NB4 (cell line): Measurements from ENCODE around the gene GET3.
A peak's percentile ranks its signal among the peaks of the same experiment; 100 is the strongest.
"Not testable (repeated sequence)": the region's sequence is repeated elsewhere in the genome, so short reads cannot be mapped to it uniquely, and the experiment has no call there.

Source experiments
- DNase-seq: peaks from one replicate; pipeline ENCODE4 v3.0.0; 2010; ENCODE audit warnings: low read depth
- H3K4me3 ChIP-seq: one replicate; pipeline ENCODE4 v1.5.1; 2011; ENCODE audit warnings: mild to moderate bottlenecking, low read depth, low read length, moderate library complexity
- CTCF ChIP-seq: IDR thresholded peaks from one replicate; pipeline ENCODE4 v1.5.1; 2012; ENCODE audit warnings: low read depth, low read length
- MAX ChIP-seq: IDR thresholded peaks from 2 replicates; pipeline ENCODE4 v1.6.1; 2011; ENCODE audit warnings: low read depth, low read length
- MYC ChIP-seq: IDR thresholded peaks from 2 replicates; pipeline ENCODE4 v1.6.1; 2011; ENCODE audit warnings: low read depth, low read length
- POLR2A ChIP-seq: IDR thresholded peaks from 2 replicates; pipeline ENCODE4 v1.6.1; 2011; ENCODE audit warnings: mild to moderate bottlenecking; ENCODE audit not compliant: insufficient read length; ENCODE audit errors: extremely low read depth

GET3 gene

DNA sequence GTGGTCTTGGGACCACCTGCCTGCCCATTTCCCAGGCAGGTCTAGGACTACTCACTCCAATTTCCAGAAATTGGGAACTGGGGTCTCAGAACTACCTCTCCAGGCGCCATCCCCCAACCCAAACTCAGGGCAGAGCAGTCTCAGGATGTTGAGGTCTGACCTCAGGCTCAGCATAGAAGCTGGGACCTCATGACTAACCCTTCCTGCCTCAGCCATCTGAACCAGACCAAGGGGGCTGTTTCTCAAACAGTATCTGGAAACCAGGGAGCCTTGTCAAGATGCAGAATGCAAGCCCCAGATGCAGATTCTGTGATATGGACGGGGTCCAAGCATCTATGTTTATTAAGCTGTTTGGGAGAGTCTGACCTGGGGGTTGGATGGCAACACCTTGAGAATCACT is 42.2 kb upstream of the GET3 start:
- peak overlapping the region; percentile 81 for H3K4me3 ChIP-seq
- peak; percentile 42 for DNase-seq

DNA sequence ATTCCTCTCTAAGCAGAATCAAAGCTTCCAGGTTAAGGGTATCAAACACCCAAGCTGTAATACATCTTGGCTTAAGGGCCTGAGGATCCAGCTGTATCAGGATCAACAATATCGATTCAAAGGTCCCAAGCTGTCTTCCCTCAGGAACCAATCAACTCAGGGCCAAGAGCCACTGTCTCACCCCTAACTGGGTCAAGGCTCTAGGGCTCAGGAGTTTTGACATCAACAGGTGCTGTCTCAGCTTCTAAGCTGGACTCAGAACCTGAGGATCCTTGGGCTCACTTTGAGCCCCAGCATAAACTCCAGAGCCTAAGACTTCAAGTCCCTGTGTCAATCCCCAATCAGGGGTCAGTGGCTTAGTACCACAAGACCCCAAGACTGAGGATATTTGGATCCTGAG is 41.8 kb upstream of the GET3 start:
- no peak for DNase-seq
- H3K4me3 ChIP-seq = peak overlapping the region; percentile 81
- TF ChIP-seq MYC (no peak), CTCF (no peak), POLR2A (no peak), MAX (no peak)

More for the DNA sequence above, 42.2 kb upstream of the GET3 start:
- TF ChIP-seq MAX = no peak
- no peak for TF ChIP-seq POLR2A
- TF ChIP-seq CTCF = no peak
- no peak for TF ChIP-seq MYC

DNA sequence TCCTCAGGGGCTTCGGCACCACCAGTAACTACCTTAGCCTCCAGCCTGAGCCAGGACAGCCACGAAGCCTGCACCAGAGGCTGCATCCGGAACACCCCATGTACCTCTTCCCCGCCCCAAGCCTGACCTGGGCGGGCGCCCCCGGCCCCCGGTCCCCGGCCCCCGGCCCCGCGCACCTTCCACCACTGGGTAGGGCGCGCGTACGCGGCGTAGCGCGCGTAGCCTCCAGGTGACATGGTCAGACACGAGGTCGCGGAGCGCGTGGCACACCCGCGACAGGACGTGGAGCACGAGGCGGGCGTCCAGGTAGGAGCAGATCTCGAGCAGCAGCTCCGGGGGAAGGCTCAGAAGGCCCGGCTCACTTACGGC is 41.3 kb upstream of the GET3 start:
- DNase-seq = no peak
- TF ChIP-seq MYC = no peak
- TF ChIP-seq CTCF = no peak
- no peak for TF ChIP-seq POLR2A
- no peak for TF ChIP-seq MAX
- H3K4me3 ChIP-seq = peak overlapping the region; percentile 81

DNA sequence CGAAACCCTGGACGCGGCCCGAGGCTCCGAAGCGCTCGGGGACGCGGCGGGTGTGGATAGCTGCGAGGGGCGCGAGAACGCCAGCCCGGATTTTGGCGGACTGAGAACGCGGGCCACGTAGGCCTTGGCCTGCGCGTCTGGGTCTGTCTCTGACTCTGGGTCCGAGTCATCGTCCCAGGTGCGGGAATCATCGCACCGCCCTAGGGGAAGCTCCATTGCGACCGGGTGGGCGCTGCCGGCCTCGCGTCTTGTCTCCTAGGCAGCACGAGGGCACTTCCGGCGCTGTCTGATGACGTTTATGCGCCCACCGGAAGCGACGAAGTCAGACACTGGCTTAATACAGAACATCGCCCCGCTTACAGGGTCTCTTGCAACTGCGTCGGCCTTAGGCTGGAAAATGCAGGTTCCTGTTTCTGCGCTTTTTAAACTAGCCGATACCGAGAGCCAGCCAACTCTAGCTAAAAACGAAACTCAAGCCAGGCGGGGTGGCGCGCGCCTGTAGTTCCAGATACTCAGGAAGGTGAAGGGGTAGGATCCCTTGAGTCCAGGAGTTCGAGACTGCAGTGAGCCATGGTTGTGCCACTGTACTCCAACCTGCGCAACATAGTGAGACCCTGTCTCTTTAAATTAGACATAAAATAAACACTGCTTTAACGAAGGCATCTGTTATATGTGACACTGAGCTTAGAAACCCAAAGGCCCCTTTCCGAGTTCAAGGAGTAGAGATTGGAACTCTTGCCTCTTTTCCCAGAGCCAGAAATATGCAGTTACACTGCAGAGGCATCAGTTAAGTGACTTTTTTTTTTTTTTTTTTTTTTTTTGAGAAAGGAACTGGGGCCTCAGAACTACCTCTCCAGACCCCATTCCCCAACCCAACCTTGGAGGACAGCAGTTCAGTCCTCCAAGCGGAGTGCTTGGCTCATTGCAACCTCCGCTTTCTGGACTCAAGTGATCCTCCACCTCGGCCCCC is 40.6 kb upstream of the GET3 start, which contains the start of gene FBXW9:
Gene FBXW9, minus strand, starts transcription at position 266 of the 970 bp plus-strand sequence. Its CDS starts 50 bp downstream, at position 216.
- DNase-seq = peak; percentile 97
- H3K4me3 ChIP-seq = peak within 1 kb of the TSS; percentile 81
- TF ChIP-seq MYC = peak; percentile 56; the same call in 1 of the 2 replicates
- TF ChIP-seq MAX = peak; percentile 80
- TF ChIP-seq POLR2A = peak; percentile 68
- TF ChIP-seq CTCF = no peak

DNA sequence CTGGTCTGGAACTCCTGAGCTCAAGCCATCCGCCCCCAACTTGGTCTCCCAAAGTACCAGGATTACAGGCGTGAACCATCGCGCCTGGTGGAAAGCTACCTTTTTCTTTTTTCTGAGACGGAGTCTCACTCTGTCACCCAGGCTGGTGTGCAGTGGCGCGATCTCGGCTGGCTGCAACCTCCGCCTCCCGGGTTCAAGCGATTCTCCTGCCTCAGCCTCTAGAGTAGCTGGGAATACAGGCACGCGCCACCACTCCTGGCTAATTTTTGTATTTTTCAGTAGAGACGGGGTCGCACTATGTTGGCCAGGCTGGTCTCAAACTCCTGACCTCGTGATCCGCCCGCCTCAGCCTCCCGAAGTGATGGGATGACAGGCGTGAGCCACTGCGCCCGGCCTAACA is 39.9 kb upstream of the GET3 start:
- DNase-seq = not testable (repeated sequence)
- peak overlapping the region; percentile 81 for H3K4me3 ChIP-seq

- DNase-seq = no peak
- no peak overlapping the region for H3K4me3 ChIP-seq
- TF ChIP-seq POLR2A (no peak), CTCF (no peak), MYC (no peak)
Observed at GRCh38 chr19:12698138-12698537, 39.2 kb upstream of the GET3 start.
